LNCAP (cell line): ENCODE results near the gene LTBP1.

Experiments
- CTCF ChIP-seq: fragments of 450-650 bp; IDR thresholded peaks from 2 replicates; pipeline ENCODE4 v1.5.1; 2017; ENCODE audit warnings: mild to moderate bottlenecking

The LTBP1 gene

GRCh38 chr2:32997705-32998104 lies 51.0 kb downstream of the LTBP1 start:
- no peak for TF ChIP-seq CTCF

- TF ChIP-seq CTCF: no peak
Measured at GRCh38 chr2:33000986-33001385, 54.2 kb downstream of the LTBP1 start.

- TF ChIP-seq CTCF: no peak
Measured at GRCh38 chr2:33001823-33002222, 55.1 kb downstream of the LTBP1 start.

GRCh38 chr2:33002863-33003262 lies 56.1 kb downstream of the LTBP1 start:
- TF ChIP-seq CTCF: no peak

GRCh38 chr2:33005057-33005456 lies 58.3 kb downstream of the LTBP1 start:
- TF ChIP-seq CTCF: no peak

- TF ChIP-seq CTCF: no peak
Measured at GRCh38 chr2:33008716-33009115, 62.0 kb downstream of the LTBP1 start.

GRCh38 chr2:33009249-33009648 lies 62.5 kb downstream of the LTBP1 start:
- TF ChIP-seq CTCF: no peak

- TF ChIP-seq CTCF: no peak
Measured at GRCh38 chr2:33011373-33011772, 64.6 kb downstream of the LTBP1 start.
